ENCODE measurements around the gene KANSL3.

DNA sequence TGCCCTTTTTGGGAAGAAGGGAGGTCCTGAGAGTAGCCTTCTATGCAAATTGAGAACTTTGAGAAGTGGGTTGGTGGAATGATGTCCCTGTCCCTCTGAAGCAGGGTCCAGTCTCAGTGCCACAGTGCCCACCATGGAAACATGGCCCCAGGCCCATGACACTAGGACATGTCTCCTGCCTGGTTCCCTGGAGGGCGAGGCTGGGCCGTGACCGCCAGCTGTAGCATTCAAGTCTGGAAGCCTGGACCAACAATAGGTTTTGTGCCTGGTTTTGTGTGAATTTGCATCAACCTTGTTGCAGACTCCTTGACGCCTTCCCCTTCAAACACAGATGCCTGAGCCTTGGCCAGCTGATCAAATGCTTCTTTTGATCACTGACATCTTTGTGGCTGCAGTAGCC is 74.1 kb downstream of the KANSL3 start:
- TF ChIP-seq, protein P1, sequence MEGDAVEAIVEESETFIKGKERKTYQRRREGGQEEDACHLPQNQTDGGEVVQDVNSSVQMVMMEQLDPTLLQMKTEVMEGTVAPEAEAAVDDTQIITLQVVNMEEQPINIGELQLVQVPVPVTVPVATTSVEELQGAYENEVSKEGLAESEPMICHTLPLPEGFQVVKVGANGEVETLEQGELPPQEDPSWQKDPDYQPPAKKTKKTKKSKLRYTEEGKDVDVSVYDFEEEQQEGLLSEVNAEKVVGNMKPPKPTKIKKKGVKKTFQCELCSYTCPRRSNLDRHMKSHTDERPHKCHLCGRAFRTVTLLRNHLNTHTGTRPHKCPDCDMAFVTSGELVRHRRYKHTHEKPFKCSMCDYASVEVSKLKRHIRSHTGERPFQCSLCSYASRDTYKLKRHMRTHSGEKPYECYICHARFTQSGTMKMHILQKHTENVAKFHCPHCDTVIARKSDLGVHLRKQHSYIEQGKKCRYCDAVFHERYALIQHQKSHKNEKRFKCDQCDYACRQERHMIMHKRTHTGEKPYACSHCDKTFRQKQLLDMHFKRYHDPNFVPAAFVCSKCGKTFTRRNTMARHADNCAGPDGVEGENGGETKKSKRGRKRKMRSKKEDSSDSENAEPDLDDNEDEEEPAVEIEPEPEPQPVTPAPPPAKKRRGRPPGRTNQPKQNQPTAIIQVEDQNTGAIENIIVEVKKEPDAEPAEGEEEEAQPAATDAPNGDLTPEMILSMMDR (IDR thresholded peaks at IDR 0.05): no peak
- no peak for TF ChIP-seq POLR2A (IDR thresholded peaks at IDR 0.05)
